Measurements from ENCODE around the gene TPRN.
"Not testable (repeated sequence)": the region's sequence is repeated elsewhere in the genome, so short reads cannot be mapped to it uniquely, and the experiment has no call there.

The TPRN gene

GRCh38 chr9:137200311-137201204 is at the start of gene TPRN:
Gene TPRN, minus strand, starts transcription at chr9:137200741. Its CDS starts 30 bp downstream, at chr9:137200711.
- peak; percentile 98 for DNase-seq

GRCh38 chr9:137247916-137248175 is 47.3 kb upstream of the TPRN start:
- DNase-seq = no peak

- no peak for DNase-seq
These were observed 46.8 kb upstream of the TPRN start for GRCh38 chr9:137247135-137247915.

- no peak for DNase-seq
These were observed 45.2 kb upstream of the TPRN start for GRCh38 chr9:137245450-137246421.

GRCh38 chr9:137244486-137245449 is 44.2 kb upstream of the TPRN start:
- no peak for DNase-seq

- no peak for DNase-seq
These were observed 43.3 kb upstream of the TPRN start for GRCh38 chr9:137243626-137244485.

- not testable (repeated sequence) for DNase-seq
These were observed 42.7 kb upstream of the TPRN start for GRCh38 chr9:137243266-137243625.

GRCh38 chr9:137242269-137243203 is 42.0 kb upstream of the TPRN start:
- no peak for DNase-seq

GRCh38 chr9:137241490-137242268 is 41.1 kb upstream of the TPRN start:
- peak; percentile 66 for DNase-seq

GRCh38 chr9:137240841-137241489 is 40.4 kb upstream of the TPRN start, which contains the start of gene TUBB4B:
Gene TUBB4B, plus strand, starts transcription at chr9:137241287. Its CDS starts 74 bp downstream, at chr9:137241361.
- DNase-seq = peak; percentile 96

GRCh38 chr9:137240318-137240840 is 39.8 kb upstream of the TPRN start:
- peak; percentile 65 for DNase-seq

GRCh38 chr9:137239541-137240200 is 39.1 kb upstream of the TPRN start:
- not testable (repeated sequence) for DNase-seq

GRCh38 chr9:137237759-137238726 is 37.5 kb upstream of the TPRN start:
- DNase-seq = no peak

GRCh38 chr9:137236936-137237421 is 36.4 kb upstream of the TPRN start:
- no peak for DNase-seq

GRCh38 chr9:137236238-137236935 is 35.8 kb upstream of the TPRN start:
- peak; percentile 81 for DNase-seq
